Aorta (tissue), 5 donors: ENCODE results near the gene MMP20. TPM values are rescaled to one million over a fixed set of nuclear protein-coding genes. Genes with fewer than 3 reads are reported as not detected.

Experiments used
- ATAC-seq: fragments of 200-7000 bp; cut with Tn5 transposase; one replicate; pipeline ENCODE4 v1.9.1; 2022; ENCODE audit warnings: moderate library complexity; ENCODE audit not compliant: low FRiP score
- DNase-seq, 2 donors: peaks; one replicate each; pipeline ENCODE4 v3.0.0-alpha.2; 2020
- H3K27ac ChIP-seq, 2 donors: one replicate each; pipeline ENCODE4 v1.5.1; 2013; ENCODE audit warnings: low read length in 2 of 2, mild to moderate bottlenecking in 2 of 2, moderate library complexity in 2 of 2, control low read depth in 1 of 2, inconsistent platforms in 1 of 2, low read depth in 1 of 2
- H3K27me3 ChIP-seq, 2 donors: one replicate each; pipeline ENCODE4 v1.6.1; 2013; ENCODE audit warnings: control low read depth in 1 of 2, low read length in 1 of 2, mild to moderate bottlenecking in 1 of 2, moderate library complexity in 1 of 2; ENCODE audit not compliant: insufficient read depth in 2 of 2, control insufficient read depth in 1 of 2
- H3K36me3 ChIP-seq, 2 donors: one replicate each; pipeline ENCODE4 v1.6.1; 2013; ENCODE audit warnings: control low read depth in 1 of 2, low read length in 1 of 2, mild to moderate bottlenecking in 1 of 2; ENCODE audit not compliant: insufficient read depth in 2 of 2, control insufficient read depth in 1 of 2
- H3K4me1 ChIP-seq, 2 donors: one replicate each; pipeline ENCODE4 v1.6.1; 2013; ENCODE audit warnings: low read length in 2 of 2, control low read depth in 1 of 2, mild to moderate bottlenecking in 1 of 2, moderate library complexity in 1 of 2; ENCODE audit not compliant: insufficient read depth in 2 of 2, control insufficient read depth in 1 of 2
- H3K4me3 ChIP-seq, 2 donors: one replicate each; pipeline ENCODE4 v1.5.1; 2013; ENCODE audit warnings: low read length in 2 of 2, control low read depth in 1 of 2, mild to moderate bottlenecking in 1 of 2
- H3K9me3 ChIP-seq: one replicate; pipeline ENCODE4 v1.6.1; 2013; ENCODE audit warnings: mild to moderate bottlenecking, low read length; ENCODE audit not compliant: control insufficient read depth
- WGBS, 2 donors: extraction: QIAGEN DNeasy Blood & Tissue Kit; methylation state at CpG; one replicate each; pipeline ENCODE4 v1.1.7; 2013; 5-methylcytosine and 5-hydroxymethylcytosine counted together
- intact Hi-C, 2 donors: fragments of 100-400 bp; cut with DNase I; formaldehyde crosslinking; loops; one replicate each; pipeline versions ENCODE4 v1.14.2 to v1.15.0; 2022
- long read RNA-seq, 2 donors: library from polyadenylated mRNA; unstranded; transcript quantifications; one replicate each; pipeline ENCODE4 v2.0.0, GENCODE V29; 2020 to 2021
- polyA plus RNA-seq, 2 donors: library from polyadenylated mRNA; stranded (reverse); fragments of 200-250 nt; gene quantifications; one replicate each; pipeline ENCODE4 v1.2.3, GENCODE V29; 2013
- total RNA-seq, 2 donors: library from RNA; stranded (reverse); fragmentation: NEBNext Ultra II Directional; extraction: Animal tissue kit (Norgen Biotek cat#: 25700); gene quantifications; one replicate each; pipeline ENCODE4 v1.2.1, GENCODE V29; 2021
- donor health status: healthy with polysubstance abuse.
- donor health status: Bipolar disorder and iron deficiency.
- donor health status: DM: no; HTN: no; CAD: no.
- donor health status: DM: no; HTN: no; CAD: no.
- donor health status: DM: yes; HTN: yes; CAD: no.

MMP20 gene, protein sequence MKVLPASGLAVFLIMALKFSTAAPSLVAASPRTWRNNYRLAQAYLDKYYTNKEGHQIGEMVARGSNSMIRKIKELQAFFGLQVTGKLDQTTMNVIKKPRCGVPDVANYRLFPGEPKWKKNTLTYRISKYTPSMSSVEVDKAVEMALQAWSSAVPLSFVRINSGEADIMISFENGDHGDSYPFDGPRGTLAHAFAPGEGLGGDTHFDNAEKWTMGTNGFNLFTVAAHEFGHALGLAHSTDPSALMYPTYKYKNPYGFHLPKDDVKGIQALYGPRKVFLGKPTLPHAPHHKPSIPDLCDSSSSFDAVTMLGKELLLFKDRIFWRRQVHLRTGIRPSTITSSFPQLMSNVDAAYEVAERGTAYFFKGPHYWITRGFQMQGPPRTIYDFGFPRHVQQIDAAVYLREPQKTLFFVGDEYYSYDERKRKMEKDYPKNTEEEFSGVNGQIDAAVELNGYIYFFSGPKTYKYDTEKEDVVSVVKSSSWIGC
- total RNA-seq (not detected), polyA plus RNA-seq (not detected)
- long read RNA-seq, donor 1 = 0 reads
- long read RNA-seq, donor 2 = 0 reads

DNA sequence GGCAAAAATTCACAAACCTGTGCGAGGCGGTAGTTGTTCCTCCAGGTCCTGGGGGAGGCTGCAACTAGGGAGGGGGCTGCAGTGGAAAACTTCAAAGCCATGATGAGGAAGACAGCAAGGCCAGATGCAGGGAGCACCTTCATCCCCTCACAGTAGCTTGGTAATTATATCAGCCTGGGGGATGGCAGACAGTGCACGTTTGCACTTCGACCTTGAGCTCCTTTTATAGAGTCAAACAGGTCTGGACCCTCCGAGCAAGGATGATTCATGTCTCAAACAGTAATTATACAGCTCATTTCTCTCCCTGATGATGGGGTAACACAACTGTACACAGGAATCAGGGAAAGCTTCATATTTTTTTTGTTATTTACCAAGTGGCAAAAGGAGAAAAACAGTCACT is at the start of gene MMP20:
Gene MMP20 (minus strand): TSS at position 156 of the 400 bp plus-strand sequence. CDS start 13 bp downstream, at position 143.
- Histone ChIP-seq H3K4me3 (no peak within 1 kb of the TSS), H3K4me1 (no peaks in the 10 kb centered on the region), H3K27me3 (no peaks in the 10 kb centered on the region), H3K27ac (no peak within 1 kb of the TSS), H3K36me3 (no peaks in the 10 kb centered on the region), H3K9me3 (no peaks in the 10 kb centered on the region)
- whole genome bisulfite sequencing, 2 donors = 80 to 81% methylated on average over 5 of the region's 5 CpGs
- intact Hi-C loops = no loop called here
- DNase-seq (no peak), ATAC-seq (no peak)

GRCh38 chr11:102669664-102670063 is 44.5 kb upstream of the MMP20 start:
- H3K4me1 ChIP-seq = no peaks in the 10 kb centered on the region
- ATAC-seq (no peak), DNase-seq (no peak)
- whole genome bisulfite sequencing, 2 donors = 45 to 49% methylated on average over 3 of the region's 3 CpGs
- intact Hi-C loops = no loop called here
- H3K9me3 ChIP-seq = no peaks in the 10 kb centered on the region
- H3K36me3 ChIP-seq = no peaks in the 10 kb centered on the region
- no peaks in the 10 kb centered on the region for H3K27me3 ChIP-seq
- no peak overlapping the region for H3K27ac ChIP-seq
- H3K4me3 ChIP-seq = no peak overlapping the region

GRCh38 chr11:102666331-102666957 is 41.3 kb upstream of the MMP20 start:
- intact Hi-C loops = loop anchor here in 1 of 2 donors (2.0 kb wide), 1 partner anchor 170 kb away; no protein-coding TSS in a partner anchor
- ATAC-seq (no peak), DNase-seq (no peak)
- H3K4me1 ChIP-seq = no peaks in the 10 kb centered on the region
- no peak overlapping the region for H3K27ac ChIP-seq
- H3K36me3 ChIP-seq = no peaks in the 10 kb centered on the region
- H3K4me3 ChIP-seq = no peak overlapping the region
- H3K27me3 ChIP-seq = no peaks in the 10 kb centered on the region
- H3K9me3 ChIP-seq = no peaks in the 10 kb centered on the region
- WGBS, 2 donors = 5 to 6% methylated on average over 4 of the region's 4 CpGs

DNA sequence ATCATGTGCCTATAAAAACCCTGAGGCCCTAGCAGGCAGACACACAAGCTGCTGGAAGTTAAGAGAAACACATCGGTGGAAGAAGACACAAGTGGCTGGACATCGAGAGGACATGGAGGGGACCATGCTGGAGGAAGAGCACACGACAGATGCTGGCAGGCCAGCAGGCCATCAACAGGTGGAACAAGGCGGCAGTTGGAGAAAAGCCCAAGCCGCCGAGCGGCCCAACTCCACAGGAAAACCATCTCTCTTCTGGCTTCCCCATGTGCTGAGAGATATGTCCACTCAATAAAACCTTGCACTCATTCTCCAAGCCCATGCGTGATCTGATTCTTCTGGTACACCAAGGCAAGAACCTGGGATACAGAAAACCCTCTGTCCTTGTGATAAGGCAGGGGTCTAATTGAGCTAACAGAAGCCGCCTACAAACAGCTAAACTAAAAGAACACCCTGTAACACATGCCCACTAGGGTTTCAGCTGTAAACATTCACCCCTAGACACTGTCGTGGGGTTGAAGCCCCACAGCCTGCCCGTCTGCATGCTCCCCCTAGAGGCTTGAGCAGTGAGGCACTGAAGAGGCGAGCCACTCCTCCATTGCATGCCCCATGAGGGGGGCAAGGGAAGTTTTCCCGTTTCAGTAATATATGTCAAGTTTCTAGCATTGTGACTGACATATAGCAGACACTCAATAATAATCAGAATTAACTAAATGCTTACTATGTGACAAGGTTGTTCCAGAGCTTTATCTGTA is 39.0 kb upstream of the MMP20 start:
- intact Hi-C loops = loop anchor here in 1 of 2 donors (5.0 kb wide), 1 partner anchor 62 kb away; no protein-coding TSS in a partner anchor
- Histone ChIP-seq H3K27ac (no peak overlapping the region), H3K9me3 (no peaks in the 10 kb centered on the region), H3K4me1 (no peaks in the 10 kb centered on the region), H3K36me3 (no peaks in the 10 kb centered on the region), H3K27me3 (no peaks in the 10 kb centered on the region), H3K4me3 (no peak overlapping the region)
- DNase-seq (no peak), ATAC-seq (no peak)
- whole genome bisulfite sequencing, 2 donors = 75 to 80% methylated on average over 13 of the region's 13 CpGs

DNA sequence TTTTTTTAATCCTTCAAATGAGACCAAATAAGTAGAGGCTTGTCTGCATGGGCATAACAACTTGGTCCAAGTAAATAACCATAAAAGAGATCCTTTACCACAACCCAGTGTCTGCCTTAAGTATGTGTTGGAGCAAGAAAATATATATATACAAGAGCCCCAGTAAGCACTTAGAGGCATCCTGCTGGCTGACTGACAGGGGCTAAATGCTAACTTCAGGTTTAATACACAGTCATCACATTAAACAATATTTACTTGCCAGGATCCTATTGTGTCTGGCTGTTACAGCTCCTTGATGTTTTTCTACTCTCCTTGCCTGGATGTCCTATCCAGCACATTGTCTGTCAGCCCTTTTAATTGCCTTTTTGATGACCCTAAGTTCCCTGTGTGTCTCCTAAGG is 37.5 kb upstream of the MMP20 start:
- Histone ChIP-seq H3K9me3 (no peaks in the 10 kb centered on the region), H3K36me3 (no peaks in the 10 kb centered on the region)
- intact Hi-C loops = loop anchor here in 1 of 2 donors (5.0 kb wide), 1 partner anchor 60 kb away; no protein-coding TSS in a partner anchor

DNA sequence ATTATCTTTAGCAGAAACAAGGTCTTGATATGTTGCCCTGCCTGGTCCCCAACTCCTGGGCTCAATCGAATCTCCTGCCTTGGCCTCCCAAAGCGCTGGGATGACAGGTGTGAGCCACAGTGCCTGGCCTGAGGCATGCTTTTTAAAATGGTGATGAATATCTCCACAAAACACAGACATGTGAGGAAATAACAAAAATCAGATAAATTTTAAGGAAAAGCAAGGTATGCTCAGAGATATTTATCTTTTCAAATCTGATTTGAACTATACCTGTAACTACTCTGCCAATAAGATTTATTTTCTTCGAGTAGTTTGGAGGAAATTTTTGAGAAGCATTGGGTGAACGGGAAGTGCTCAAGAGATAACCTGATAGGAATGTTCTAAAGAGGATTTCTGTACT is 35.9 kb upstream of the MMP20 start:
- no peaks in the 10 kb centered on the region for H3K36me3 ChIP-seq
- H3K4me3 ChIP-seq = no peak overlapping the region
- DNase-seq = no peak
- intact Hi-C loops = loop anchor here in 1 of 2 donors (5.0 kb wide), 1 partner anchor 59 kb away; no protein-coding TSS in a partner anchor
- WGBS, 2 donors = 88 to 89% methylated on average over 4 of the region's 4 CpGs
- no peaks in the 10 kb centered on the region for H3K4me1 ChIP-seq
- peaks cover 0 to 2% of the 10 kb centered on the region in 2 donors for H3K27me3 ChIP-seq
- ATAC-seq = no peak
- H3K27ac ChIP-seq = no peak overlapping the region
- no peaks in the 10 kb centered on the region for H3K9me3 ChIP-seq

More for the DNA sequence above, 37.5 kb upstream of the MMP20 start:
- Histone ChIP-seq H3K4me1 (no peaks in the 10 kb centered on the region), H3K27ac (no peak overlapping the region), H3K27me3 (peaks cover 0 to 2% of the 10 kb centered on the region in 2 donors), H3K4me3 (no peak overlapping the region)
- no peak for ATAC-seq
- no peak for DNase-seq

DNA sequence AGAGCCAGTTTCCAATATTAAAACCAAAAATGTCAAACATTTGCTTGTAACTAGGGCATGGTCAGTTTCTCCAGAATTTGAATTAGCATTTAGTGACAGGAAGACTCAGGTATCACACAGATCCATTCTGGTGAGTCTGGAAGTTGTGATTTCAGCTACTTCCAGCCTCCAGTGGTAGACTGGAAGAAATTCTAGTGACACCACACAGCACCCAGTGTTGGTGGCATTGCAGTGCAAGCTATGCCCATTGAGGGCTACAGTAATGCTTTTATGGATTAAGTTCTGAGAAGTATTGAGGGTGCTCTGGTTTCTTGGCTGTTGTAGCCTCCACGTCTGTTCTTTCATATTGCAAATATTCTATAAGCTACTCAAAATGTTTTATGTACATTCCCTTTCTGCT is 31.4 kb upstream of the MMP20 start:
- no peaks in the 10 kb centered on the region for H3K36me3 ChIP-seq
- 60 to 67% methylated on average over 1 of the region's 1 CpG for WGBS, 2 donors
- ATAC-seq = no peak
- DNase-seq = no peak
- no peak overlapping the region for H3K27ac ChIP-seq
- H3K9me3 ChIP-seq = peaks cover 1% of the 10 kb centered on the region
- H3K27me3 ChIP-seq = peaks cover 0 to 2% of the 10 kb centered on the region in 2 donors
- H3K4me3 ChIP-seq = no peak overlapping the region
- no peaks in the 10 kb centered on the region for H3K4me1 ChIP-seq
- intact Hi-C loops = no loop called here

- peaks cover 0 to 2% of the 10 kb centered on the region in 2 donors for H3K27me3 ChIP-seq
- intact Hi-C loops = no loop called here
- 42 to 51% methylated on average over 2 of the region's 2 CpGs for WGBS, 2 donors
These were observed 30.4 kb upstream of the MMP20 start for GRCh38 chr11:102655547-102655946.

More at GRCh38 chr11:102655547-102655946, 30.4 kb upstream of the MMP20 start:
- H3K36me3 ChIP-seq = no peaks in the 10 kb centered on the region
- no peak overlapping the region for H3K4me3 ChIP-seq
- no peaks in the 10 kb centered on the region for H3K4me1 ChIP-seq
- DNase-seq (no peak), ATAC-seq (no peak)
- peaks cover 1% of the 10 kb centered on the region for H3K9me3 ChIP-seq
- no peak overlapping the region for H3K27ac ChIP-seq
